Epithelial cell of esophagus (primary cell): ENCODE results near the gene ZFP3.
"Not testable (repeated sequence)": the region's sequence is repeated elsewhere in the genome, so short reads cannot be mapped to it uniquely, and the experiment has no call there.

Experiments used
- DNase-seq: peaks from one replicate; pipeline ENCODE4 v3.0.0; 2010; ENCODE audit warnings: low read depth
- H3K4me3 ChIP-seq: 2 replicates; pipeline ENCODE4 v1.5.1; 2011; ENCODE audit warnings: mild to moderate bottlenecking, low read length, control low read depth
- TF ChIP-seq, protein P1 (sequence below): IDR thresholded peaks from 2 replicates; pipeline ENCODE4 v1.5.1; 2011; ENCODE audit warnings: low read depth, mild to moderate bottlenecking, low read length, control low read depth, inconsistent platforms; ENCODE audit not compliant: insufficient read depth; ENCODE audit errors: missing control alignments

Gene ZFP3

DNA sequence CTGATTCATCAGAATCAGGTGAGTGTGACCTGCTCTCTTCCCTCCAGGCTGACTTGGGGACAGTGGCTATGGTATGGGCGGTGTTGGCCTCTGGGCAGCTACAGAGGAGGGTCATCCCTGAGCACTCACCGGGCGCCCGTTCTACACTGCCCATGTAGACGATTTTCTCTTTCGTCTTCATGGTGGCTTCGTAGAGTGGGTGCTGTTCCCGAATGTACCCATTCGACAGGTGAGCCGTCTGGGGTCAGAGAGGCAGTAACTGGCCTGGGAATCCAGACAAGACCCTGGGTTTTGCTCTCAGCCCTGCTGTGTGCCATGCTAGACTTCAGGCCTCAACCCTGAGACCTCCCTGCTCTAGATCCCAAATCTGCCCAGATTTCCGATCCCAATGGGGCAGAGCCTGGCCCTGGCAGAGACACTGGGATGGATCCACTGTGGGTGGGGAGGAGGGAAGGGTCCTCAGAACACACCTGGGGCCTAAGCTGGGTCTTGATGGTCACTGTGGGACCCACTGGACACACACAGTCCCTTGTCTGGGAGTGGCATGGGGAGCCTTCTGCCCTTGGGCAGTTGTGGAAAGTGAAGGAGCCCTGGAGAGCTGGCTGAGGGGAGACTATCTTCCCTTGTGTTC lies 50.8 kb downstream of the ZFP3 start:
- H3K4me3 ChIP-seq = no peak overlapping the region
- no peak for DNase-seq
- TF ChIP-seq, protein P1, sequence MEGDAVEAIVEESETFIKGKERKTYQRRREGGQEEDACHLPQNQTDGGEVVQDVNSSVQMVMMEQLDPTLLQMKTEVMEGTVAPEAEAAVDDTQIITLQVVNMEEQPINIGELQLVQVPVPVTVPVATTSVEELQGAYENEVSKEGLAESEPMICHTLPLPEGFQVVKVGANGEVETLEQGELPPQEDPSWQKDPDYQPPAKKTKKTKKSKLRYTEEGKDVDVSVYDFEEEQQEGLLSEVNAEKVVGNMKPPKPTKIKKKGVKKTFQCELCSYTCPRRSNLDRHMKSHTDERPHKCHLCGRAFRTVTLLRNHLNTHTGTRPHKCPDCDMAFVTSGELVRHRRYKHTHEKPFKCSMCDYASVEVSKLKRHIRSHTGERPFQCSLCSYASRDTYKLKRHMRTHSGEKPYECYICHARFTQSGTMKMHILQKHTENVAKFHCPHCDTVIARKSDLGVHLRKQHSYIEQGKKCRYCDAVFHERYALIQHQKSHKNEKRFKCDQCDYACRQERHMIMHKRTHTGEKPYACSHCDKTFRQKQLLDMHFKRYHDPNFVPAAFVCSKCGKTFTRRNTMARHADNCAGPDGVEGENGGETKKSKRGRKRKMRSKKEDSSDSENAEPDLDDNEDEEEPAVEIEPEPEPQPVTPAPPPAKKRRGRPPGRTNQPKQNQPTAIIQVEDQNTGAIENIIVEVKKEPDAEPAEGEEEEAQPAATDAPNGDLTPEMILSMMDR = no peak

DNA sequence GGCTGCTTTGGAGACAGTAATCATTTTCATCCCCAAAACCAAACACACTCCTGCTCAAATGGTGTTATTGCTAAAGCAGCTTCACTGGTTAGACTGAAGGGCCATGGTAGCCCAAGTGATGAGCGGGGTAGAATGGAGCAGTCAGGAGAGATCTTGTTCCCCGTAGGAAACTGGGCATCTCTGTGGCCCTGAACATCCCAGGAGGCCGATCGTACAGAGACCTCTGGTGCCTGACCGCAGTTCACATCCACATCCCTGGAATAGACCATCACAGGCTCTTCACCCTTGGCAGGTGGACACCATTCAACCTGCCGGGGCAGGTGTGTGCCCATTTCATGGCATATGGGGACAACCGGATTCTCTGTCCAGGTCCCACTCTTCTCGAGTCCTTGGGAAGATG lies 51.5 kb downstream of the ZFP3 start:
- DNase-seq, H3K4me3 ChIP-seq: not testable (repeated sequence)

DNA sequence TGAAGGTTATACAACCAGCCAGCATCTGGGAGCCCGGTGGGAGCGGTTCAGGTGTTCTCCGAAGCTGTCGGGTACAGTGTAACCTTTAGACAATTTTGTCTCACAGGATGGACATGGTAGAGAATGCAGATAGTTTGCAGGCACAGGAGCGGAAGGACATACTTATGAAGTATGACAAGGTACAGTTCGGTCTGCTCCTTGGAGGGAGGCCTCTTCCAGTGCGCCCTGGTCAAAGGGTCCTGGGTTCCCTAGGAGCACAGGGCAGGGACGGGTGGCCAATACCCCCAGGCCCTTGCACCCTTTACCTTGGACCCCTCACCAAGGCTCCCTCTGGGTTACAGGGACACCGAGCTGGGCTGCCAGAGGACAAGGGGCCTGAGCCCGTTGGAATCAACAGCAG lies 52.0 kb downstream of the ZFP3 start:
- not testable (repeated sequence) for H3K4me3 ChIP-seq, DNase-seq

DNA sequence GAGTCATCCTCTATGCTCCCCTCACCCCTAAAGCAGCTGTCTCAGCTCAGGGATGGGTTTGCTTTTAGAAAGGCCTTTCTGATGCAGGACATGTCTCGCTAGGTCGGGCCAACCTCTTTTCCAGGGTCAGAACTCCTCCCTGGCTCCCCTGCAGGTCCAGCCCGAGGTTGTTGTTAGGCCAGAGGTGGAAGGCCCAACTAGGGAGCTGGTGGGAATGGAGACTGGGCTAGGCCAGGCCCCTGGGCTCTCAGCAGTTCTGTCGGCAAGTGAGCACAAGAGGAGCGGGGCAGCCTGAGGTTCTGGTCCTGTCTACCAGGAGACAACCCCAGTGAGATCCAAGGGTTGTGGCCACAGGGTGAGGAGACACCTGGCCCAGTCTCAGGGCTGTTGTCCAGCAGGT lies 52.4 kb downstream of the ZFP3 start:
- not testable (repeated sequence) for H3K4me3 ChIP-seq, DNase-seq

DNA sequence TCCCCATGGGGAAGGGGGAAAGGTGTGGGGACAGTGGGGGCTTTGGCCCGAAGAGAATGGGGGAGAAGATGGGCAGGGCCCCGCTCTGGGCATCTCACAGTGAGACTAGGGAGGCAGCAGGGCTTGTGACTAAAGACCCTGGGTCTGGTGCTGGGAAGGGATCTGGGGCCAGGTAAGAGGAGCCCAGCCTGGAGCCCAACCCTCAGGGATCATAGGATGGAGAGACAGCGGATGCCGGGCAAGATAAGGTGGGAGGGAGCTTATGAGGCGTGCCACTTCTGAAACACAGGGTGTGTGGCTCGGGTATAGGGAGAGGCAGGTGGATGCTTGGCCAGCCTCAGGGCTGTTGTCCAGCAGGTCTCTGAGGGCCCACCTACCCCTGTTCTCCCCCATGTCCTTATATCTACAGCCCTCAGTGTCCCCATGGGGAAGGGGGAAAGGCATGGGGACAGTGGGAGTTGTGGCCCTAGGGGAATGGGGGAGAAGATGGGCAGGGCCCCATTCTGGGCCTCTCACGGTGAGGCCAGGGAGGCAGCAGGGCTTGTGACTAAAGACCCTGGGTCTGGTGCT lies 53.0 kb downstream of the ZFP3 start:
- TF ChIP-seq, protein P1 = no peak
- no peak for DNase-seq
- no peak overlapping the region for H3K4me3 ChIP-seq

DNA sequence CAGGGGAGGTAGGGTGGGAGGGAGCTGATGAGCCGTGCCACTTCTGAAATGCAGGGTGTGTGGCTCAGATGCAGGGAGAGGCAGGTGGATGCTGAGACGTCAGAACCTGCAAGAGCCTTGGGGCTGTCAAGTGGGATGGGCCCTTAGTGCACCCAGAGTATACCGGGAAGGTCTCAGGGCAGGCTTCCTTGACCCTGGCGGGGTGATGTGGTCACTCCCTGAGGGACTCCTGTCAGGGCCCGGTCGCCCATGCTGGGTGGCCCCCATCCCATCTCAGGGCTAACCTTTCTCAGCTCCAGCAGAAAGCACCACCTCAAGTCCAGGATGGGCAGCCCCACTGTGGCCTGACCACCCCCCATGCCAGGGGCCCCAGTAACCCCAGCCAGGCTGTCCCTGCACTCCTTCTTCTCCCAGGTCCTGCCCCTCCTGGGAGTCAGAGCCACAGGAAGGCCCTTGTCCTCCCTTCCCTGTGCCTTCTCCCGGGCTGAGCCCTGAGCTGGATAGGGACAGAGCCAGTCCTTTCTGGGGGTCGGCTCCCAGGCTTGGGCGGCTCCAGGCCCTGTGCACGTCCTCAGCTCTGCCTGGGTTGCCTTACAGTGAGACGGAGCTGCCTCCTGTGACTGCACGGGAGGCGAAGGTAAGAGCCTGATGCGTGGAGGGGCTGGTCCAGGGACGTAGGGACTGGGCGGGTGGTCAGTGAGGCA lies 53.7 kb downstream of the ZFP3 start:
- H3K4me3 ChIP-seq, DNase-seq: not testable (repeated sequence)

DNA sequence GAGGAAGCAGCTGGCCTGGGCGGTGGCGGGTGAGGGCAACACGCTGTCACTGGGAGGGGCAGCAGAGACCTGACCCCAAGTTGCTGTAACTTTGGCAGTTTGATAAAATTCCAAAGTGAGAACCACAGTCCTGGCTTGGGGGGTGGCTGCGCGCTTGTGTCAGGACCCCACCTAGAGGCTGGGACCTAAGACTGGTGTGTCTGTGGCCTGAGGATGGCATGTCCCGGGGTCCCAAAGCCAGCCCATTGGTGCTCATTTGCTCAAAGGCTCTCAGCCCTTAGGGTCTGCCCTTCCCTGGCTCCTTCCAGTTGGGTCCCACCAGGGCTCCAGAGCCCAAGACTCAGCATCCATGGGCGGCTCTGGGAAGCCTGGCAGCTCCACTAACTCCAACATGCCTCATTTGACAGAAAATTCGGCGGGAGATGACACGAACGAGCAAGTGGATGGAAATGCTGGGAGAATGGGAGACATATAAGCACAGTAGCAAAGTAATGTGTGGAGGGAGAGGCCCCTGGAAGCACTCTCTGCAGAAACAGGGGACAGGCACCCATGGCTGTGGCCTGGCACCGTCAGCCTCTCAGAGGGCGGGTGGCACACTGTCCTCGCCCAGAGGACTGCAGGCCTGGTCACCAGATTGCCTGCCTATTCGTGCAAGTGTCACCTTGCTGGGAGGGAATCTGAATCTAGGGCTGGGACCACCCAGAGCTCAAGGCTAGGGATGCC lies 54.4 kb downstream of the ZFP3 start:
- not testable (repeated sequence) for DNase-seq, H3K4me3 ChIP-seq

DNA sequence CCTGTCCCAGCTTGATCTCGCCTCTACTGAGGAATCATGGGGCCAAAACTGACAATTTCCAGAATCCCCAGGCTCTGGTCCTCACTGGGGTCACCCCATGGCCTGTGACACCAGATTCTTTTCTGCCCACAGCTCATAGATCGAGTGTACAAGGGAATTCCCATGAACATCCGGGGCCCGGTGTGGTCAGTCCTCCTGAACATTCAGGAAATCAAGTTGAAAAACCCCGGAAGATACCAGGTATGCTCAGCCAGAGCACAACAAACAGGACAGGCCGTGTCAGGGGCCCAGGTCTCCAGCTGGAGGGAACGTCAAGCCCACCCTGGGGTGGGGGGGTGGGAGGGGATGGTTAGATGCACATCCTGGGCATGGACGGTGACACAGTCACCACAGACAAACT lies 55.0 kb downstream of the ZFP3 start:
- no peak overlapping the region for H3K4me3 ChIP-seq
- TF ChIP-seq, protein P1 = no peak
- no peak for DNase-seq

DNA sequence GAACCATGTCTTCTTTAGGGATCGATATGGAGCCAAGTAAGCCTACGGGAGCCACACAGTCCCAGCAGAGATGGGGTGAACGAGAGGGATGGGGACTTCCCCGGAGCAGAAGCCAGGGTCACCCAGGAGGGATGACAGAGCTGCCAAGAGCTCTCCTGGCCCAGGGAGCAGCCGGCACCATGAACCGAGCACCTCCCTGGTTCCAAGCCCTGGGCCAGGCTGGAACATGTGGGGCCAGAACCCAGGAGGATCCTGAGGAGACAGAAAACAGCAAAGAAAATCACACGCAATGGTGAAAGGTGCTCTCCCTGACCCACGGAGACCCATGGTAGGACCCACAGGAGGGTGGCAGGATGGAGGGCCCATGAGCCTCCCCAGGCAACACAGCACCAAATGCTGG lies 55.7 kb downstream of the ZFP3 start:
- not testable (repeated sequence) for DNase-seq

DNA sequence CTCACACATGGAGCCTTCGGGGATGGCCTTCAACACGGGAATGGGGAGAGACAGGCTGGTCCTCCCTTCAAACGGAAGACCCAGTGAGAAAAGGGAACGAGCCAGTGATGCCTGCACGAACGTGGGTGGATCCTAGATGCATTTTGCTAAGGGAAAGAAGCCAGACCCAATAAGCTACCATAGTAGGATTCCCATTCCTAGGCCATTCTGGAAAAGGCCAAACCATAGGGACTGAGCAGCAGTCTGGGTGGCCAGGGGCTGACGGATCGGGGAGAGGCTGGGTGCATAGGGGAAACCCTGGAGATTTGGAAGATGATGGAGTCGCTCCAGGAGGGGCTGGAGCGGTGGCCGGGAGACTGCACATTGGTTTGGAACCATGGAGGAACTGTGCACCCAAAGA lies 56.3 kb downstream of the ZFP3 start:
- DNase-seq = not testable (repeated sequence)

More for the DNA sequence above, 55.7 kb downstream of the ZFP3 start:
- H3K4me3 ChIP-seq = not testable (repeated sequence)

DNA sequence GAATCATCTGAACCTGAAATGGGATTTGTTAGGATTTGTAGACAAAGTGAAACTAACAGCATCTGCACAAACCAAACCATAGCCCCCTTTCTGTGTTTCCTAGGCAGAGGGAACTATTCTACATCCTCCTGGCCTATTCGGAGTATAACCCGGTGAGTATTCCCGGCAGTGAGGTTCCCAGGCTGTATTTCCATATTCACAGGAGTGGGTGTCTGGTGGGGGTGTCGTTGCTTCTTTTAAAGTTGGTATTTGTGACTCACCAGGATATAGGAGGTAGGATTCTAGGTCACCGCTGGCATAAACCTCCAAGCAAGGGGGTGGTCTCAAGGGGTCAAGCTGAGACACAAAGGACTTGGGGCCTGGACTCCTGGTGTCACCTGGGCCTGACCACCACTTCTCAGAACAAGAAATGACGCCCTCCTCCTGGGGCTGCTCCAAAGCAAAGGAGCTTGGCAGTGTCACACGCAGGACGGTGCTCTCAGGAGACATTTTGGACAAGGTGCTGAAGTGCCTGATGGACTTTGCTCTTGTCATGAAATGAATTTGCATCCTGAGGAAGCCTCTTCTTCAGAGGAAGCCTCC lies 57.0 kb downstream of the ZFP3 start:
- H3K4me3 ChIP-seq, DNase-seq: not testable (repeated sequence)

More for the DNA sequence above, 56.3 kb downstream of the ZFP3 start:
- H3K4me3 ChIP-seq = not testable (repeated sequence)
